Hematopoietic multipotent progenitor cell treated with erythropoietin and hydrocortisone succinate and interleukin-3 and kit ligand, for 6 days (in vitro differentiated cells): ENCODE measurements around the gene GRM2.

Experiments used
- DNase-seq: peaks from one replicate; pipeline ENCODE4 v3.0.0-alpha.2; 2015

The GRM2 gene

GRCh38 chr3:51706021-51706485 is 815 bp upstream of the GRM2 start:
- no peak for DNase-seq

GRCh38 chr3:51708216-51708845 is 1.5 kb downstream of the GRM2 start:
- DNase-seq = no peak

- no peak for DNase-seq
Measured at GRCh38 chr3:51709004-51709420, 2.1 kb downstream of the GRM2 start.

- DNase-seq = no peak
Measured at GRCh38 chr3:51709675-51710074, 2.8 kb downstream of the GRM2 start.

- DNase-seq = peak; percentile 41
Measured at GRCh38 chr3:51710631-51711351, 3.9 kb downstream of the GRM2 start.

GRCh38 chr3:51711352-51712037 is 4.6 kb downstream of the GRM2 start:
- no peak for DNase-seq

GRCh38 chr3:51712038-51712420 is 5.2 kb downstream of the GRM2 start:
- no peak for DNase-seq

- DNase-seq = no peak
Measured at GRCh38 chr3:51712511-51712931, 5.7 kb downstream of the GRM2 start.

- no peak for DNase-seq
Measured at GRCh38 chr3:51712963-51713362, 6.1 kb downstream of the GRM2 start.

GRCh38 chr3:51715231-51715976 is 8.5 kb downstream of the GRM2 start:
- no peak for DNase-seq

- DNase-seq = no peak
Measured at GRCh38 chr3:51715977-51716294, 9.1 kb downstream of the GRM2 start.

GRCh38 chr3:51716805-51717204 is 9.9 kb downstream of the GRM2 start:
- no peak for DNase-seq

GRCh38 chr3:51717446-51717845 is 10.6 kb downstream of the GRM2 start:
- DNase-seq = no peak

GRCh38 chr3:51717947-51718346 is 11.1 kb downstream of the GRM2 start:
- DNase-seq = no peak

- peak; percentile 88 for DNase-seq
Measured at GRCh38 chr3:51718547-51719409, 11.9 kb downstream of the GRM2 start.

GRCh38 chr3:51719410-51720025 is 12.7 kb downstream of the GRM2 start:
- peak; percentile 25 for DNase-seq

GRCh38 chr3:51720292-51721061 is 13.6 kb downstream of the GRM2 start:
- no peak for DNase-seq

GRCh38 chr3:51721062-51721745 is 14.3 kb downstream of the GRM2 start:
- DNase-seq = no peak

GRCh38 chr3:51722362-51722761 is 15.5 kb downstream of the GRM2 start:
- DNase-seq = no peak

GRCh38 chr3:51727500-51727899 is 20.6 kb downstream of the GRM2 start:
- DNase-seq = no peak
